Natural killer cell (primary cell): ENCODE results near the gene CALD1. TPM values are rescaled to one million over a fixed set of nuclear protein-coding genes. Genes with fewer than 3 reads are reported as not detected.

Experiments used
- ATAC-seq, 3 donors: fragments of 150-1000 bp in 2 of 3; fragments of 200-7000 bp in 1 of 3; cut with Tn5 transposase; 1 replicate in 1 of 3; 2 replicates in 2 of 3; pipeline ENCODE4 v1.10.0; 2021; ENCODE audit warnings: mild to moderate bottlenecking in 2 of 3, moderate library complexity in 2 of 3
- DNase-seq, 2 donors: peaks; one replicate each; pipeline versions ENCODE4 v3.0.0 to v3.0.0-alpha.2; 2013 to 2021; ENCODE audit warnings: mixed read lengths in 1 of 2
- H3K27ac ChIP-seq: one replicate; pipeline ENCODE4 v1.5.1; 2013; ENCODE audit warnings: mild to moderate bottlenecking, low read length
- H3K27me3 ChIP-seq: one replicate; pipeline ENCODE4 v1.6.1; 2013; ENCODE audit warnings: low read length; ENCODE audit not compliant: control insufficient read depth, insufficient read depth
- H3K36me3 ChIP-seq: one replicate; pipeline ENCODE4 v1.6.1; 2013; ENCODE audit warnings: low read length; ENCODE audit not compliant: control insufficient read depth, insufficient read depth
- H3K4me1 ChIP-seq: one replicate; pipeline ENCODE4 v1.6.1; 2013; ENCODE audit warnings: low read length; ENCODE audit not compliant: control insufficient read depth, insufficient read depth
- H3K4me3 ChIP-seq: one replicate; pipeline ENCODE4 v1.5.1; 2013; ENCODE audit warnings: low read length
- H3K9me3 ChIP-seq: one replicate; pipeline ENCODE4 v1.6.1; 2013; ENCODE audit warnings: low read length; ENCODE audit not compliant: control insufficient read depth, insufficient read depth
- H3K27ac Mint-ChIP-seq, 2 donors: one replicate each; pipeline ENCODE4 v1.8.0; 2022; ENCODE audit warnings: mild to moderate bottlenecking in 2 of 2, mixed read lengths in 2 of 2, moderate library complexity in 1 of 2
- H3K27me3 Mint-ChIP-seq, 2 donors: one replicate each; pipeline ENCODE4 v1.8.0; 2022; ENCODE audit warnings: low read depth in 2 of 2, mixed read lengths in 2 of 2
- H3K36me3 Mint-ChIP-seq: one replicate; pipeline ENCODE4 v1.8.0; 2022; ENCODE audit warnings: mixed read lengths
- H3K4me1 Mint-ChIP-seq, 2 donors: one replicate each; pipeline ENCODE4 v1.8.0; 2022; ENCODE audit warnings: mixed read lengths in 2 of 2
- H3K4me3 Mint-ChIP-seq: one replicate; pipeline ENCODE4 v1.8.0; 2022; ENCODE audit warnings: mild to moderate bottlenecking, moderate library complexity, mixed read lengths
- H3K9me3 Mint-ChIP-seq, 2 donors: one replicate each; pipeline ENCODE4 v1.8.0; 2022; ENCODE audit warnings: mixed read lengths in 2 of 2
- WGBS: methylation state at CpG from one replicate; pipeline ENCODE4 v1.1.7; 2013; ENCODE audit warnings: missing lambda C conversion rate; ENCODE audit not compliant: insufficient coverage; 5-methylcytosine and 5-hydroxymethylcytosine counted together
- intact Hi-C: fragments of 100-400 bp; cut with micrococcal nuclease; formaldehyde crosslinking; loops from one replicate; pipeline ENCODE4 v1.14.2; 2022
- total RNA-seq, 4 donors: library from RNA; stranded (reverse); fragments of 120-200 nt in 1 of 4; gene quantifications; one replicate each; pipeline versions ENCODE4 v1.2.3 to v1.2.4, GENCODE V29; 2013 to 2022
- TF ChIP-seq, protein P1 (sequence below): fragments of 200-600 bp; IDR thresholded peaks from one replicate; pipeline ENCODE4 v1.8.0; 2022; ENCODE audit warnings: antibody characterized with exemption

The CALD1 gene
- total RNA-seq, 3 donors from 2014 or later (not counting 1 experiment from before 2014, with no cell fraction given) = 0.14 to 2.5 (median 1.0) TPM

DNA sequence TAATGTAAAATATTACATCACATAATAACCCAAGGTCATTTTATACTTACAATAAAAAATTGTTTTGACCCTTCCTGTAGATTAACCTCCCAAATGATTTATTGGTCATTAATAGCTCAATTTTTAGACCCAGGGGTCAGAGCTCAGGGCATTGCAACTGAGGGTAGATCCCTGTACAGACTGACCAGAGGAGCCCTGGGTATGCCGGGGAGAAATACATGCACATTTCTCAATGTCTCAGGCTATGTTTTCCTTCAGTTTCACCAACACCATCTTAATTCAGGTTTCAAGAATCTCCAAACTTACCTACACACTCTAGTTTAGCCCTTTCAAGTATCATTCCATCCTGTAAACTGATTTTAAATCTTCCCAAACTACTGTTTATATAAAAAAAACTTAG is 46.2 kb downstream of the CALD1 start:
- H3K9me3 ChIP-seq = no peaks in the 10 kb centered on the region
- TF ChIP-seq, protein P1, sequence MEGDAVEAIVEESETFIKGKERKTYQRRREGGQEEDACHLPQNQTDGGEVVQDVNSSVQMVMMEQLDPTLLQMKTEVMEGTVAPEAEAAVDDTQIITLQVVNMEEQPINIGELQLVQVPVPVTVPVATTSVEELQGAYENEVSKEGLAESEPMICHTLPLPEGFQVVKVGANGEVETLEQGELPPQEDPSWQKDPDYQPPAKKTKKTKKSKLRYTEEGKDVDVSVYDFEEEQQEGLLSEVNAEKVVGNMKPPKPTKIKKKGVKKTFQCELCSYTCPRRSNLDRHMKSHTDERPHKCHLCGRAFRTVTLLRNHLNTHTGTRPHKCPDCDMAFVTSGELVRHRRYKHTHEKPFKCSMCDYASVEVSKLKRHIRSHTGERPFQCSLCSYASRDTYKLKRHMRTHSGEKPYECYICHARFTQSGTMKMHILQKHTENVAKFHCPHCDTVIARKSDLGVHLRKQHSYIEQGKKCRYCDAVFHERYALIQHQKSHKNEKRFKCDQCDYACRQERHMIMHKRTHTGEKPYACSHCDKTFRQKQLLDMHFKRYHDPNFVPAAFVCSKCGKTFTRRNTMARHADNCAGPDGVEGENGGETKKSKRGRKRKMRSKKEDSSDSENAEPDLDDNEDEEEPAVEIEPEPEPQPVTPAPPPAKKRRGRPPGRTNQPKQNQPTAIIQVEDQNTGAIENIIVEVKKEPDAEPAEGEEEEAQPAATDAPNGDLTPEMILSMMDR = no peak
- Mint-ChIP-seq H3K27ac (no peak overlapping the region), H3K36me3 (no peaks in the 10 kb centered on the region), H3K4me3 (no peak overlapping the region), H3K4me1 (no peaks in the 10 kb centered on the region), H3K27me3 (peaks cover 12 to 21% of the 10 kb centered on the region in 2 donors), H3K9me3 (no peaks in the 10 kb centered on the region)
- 89% methylated on average over 1 of the region's 1 CpG for WGBS
- H3K4me3 ChIP-seq = no peak overlapping the region
- no peaks in the 10 kb centered on the region for H3K36me3 ChIP-seq
- H3K27ac ChIP-seq = no peak overlapping the region
- intact Hi-C loops = no loop called here
- H3K4me1 ChIP-seq = no peaks in the 10 kb centered on the region
- H3K27me3 ChIP-seq = no peaks in the 10 kb centered on the region
- ATAC-seq (no peak), DNase-seq (no peak)

DNA sequence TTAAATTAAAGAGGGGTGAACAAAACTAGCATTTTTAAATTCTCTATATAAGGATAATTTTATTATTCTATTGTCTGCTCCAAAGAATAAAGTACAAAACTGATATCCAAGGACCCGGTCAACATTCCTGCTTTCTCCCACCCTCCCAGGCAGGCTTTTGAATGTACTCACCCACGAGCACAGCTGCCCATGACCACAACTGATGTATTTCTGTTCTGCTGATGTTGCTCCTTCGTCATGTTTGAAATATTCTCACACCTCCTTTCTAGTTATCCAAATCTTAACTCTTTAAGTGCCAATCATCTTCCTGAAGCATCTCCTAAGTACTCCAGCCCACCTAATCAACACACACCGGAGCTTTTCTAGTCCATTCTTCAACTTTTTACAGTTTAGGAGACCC is 46.7 kb downstream of the CALD1 start:
- Histone ChIP-seq H3K27ac (no peak overlapping the region), H3K4me1 (no peaks in the 10 kb centered on the region), H3K9me3 (no peaks in the 10 kb centered on the region), H3K27me3 (no peaks in the 10 kb centered on the region), H3K4me3 (no peak overlapping the region), H3K36me3 (no peaks in the 10 kb centered on the region)
- Mint-ChIP-seq H3K4me1 (no peaks in the 10 kb centered on the region), H3K9me3 (no peaks in the 10 kb centered on the region), H3K27me3 (peaks cover 12 to 21% of the 10 kb centered on the region in 2 donors), H3K36me3 (no peaks in the 10 kb centered on the region), H3K27ac (no peak overlapping the region), H3K4me3 (no peak overlapping the region)
- DNase-seq = no peak
- TF ChIP-seq, protein P1 = no peak
- intact Hi-C loops = no loop called here
- ATAC-seq = no peak
- WGBS = 77% methylated on average over 4 of the region's 4 CpGs

DNA sequence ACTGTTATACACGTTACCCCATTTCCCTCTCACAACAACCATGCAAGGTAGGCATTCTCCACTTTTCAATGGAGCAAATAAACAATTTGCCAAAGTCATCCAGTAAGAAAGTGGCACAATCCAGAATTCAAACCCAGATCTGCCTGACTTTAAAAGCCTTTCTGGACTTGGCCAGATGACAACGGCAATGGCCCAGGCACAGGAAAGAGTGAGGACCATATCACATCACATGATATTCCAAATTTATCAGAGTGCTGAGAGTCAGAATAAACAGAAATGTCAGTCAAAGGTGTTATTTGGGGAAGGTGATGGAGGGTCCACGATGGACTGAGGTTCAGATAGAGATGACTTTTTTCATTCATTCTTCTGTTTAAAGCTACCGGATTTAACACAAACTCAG is 48.0 kb downstream of the CALD1 start:
- TF ChIP-seq, protein P1 = no peak
- H3K4me1 ChIP-seq = no peaks in the 10 kb centered on the region
- WGBS = 87% methylated on average over 4 of the region's 4 CpGs

DNA sequence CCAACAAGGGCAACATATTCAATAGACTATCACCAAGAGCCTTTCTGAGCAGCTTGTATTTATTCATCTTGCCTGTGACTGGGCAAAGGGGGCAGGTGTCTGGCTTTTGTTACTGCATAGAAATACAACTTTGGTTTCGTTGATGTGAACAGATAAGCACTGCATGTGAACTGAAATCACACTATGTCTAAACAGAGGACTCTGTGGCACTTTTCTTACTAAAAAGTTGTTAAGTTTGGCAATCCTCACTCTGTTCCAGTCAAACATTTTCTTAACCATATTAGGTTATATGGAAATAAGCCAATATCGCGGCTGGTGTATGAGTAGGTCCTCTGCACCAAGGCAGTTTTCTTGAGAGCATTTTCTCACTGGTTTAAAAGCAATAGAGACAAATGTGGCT is 48.5 kb downstream of the CALD1 start:
- Histone ChIP-seq H3K4me1 (no peaks in the 10 kb centered on the region), H3K4me3 (no peak overlapping the region), H3K36me3 (no peaks in the 10 kb centered on the region), H3K9me3 (no peaks in the 10 kb centered on the region), H3K27me3 (no peaks in the 10 kb centered on the region), H3K27ac (no peak overlapping the region)
- ATAC-seq (no peak), DNase-seq (no peak)
- Mint-ChIP-seq H3K27ac (no peak overlapping the region), H3K36me3 (no peaks in the 10 kb centered on the region), H3K4me1 (no peaks in the 10 kb centered on the region), H3K9me3 (no peaks in the 10 kb centered on the region), H3K27me3 (peaks cover 18 to 21% of the 10 kb centered on the region in 2 donors), H3K4me3 (no peak overlapping the region)
- intact Hi-C loops = no loop called here
- TF ChIP-seq, protein P1 = no peak
- WGBS = 87% methylated on average over 3 of the region's 3 CpGs

More for the DNA sequence above, 48.0 kb downstream of the CALD1 start:
- H3K9me3 ChIP-seq = no peaks in the 10 kb centered on the region
- no peak overlapping the region for H3K27ac Mint-ChIP-seq
- no peak for ATAC-seq
- H3K36me3 ChIP-seq = no peaks in the 10 kb centered on the region
- H3K27me3 ChIP-seq = no peaks in the 10 kb centered on the region
- H3K27ac ChIP-seq = no peak overlapping the region
- DNase-seq = no peak
- H3K9me3 Mint-ChIP-seq = no peaks in the 10 kb centered on the region
- peaks cover 18 to 21% of the 10 kb centered on the region in 2 donors for H3K27me3 Mint-ChIP-seq
- H3K36me3 Mint-ChIP-seq = no peaks in the 10 kb centered on the region
- H3K4me3 Mint-ChIP-seq = no peak overlapping the region
- no peak overlapping the region for H3K4me3 ChIP-seq
- no peaks in the 10 kb centered on the region for H3K4me1 Mint-ChIP-seq
- intact Hi-C loops = no loop called here
